ENCODE results near the gene IPCEF1.
A peak's percentile ranks its signal among the peaks of the same experiment; 100 is the strongest.
"Not testable (repeated sequence)": the region's sequence is repeated elsewhere in the genome, so short reads cannot be mapped to it uniquely, and the experiment has no call there.

Gene IPCEF1

GRCh38 chr6:154334147-154334546 is 22.5 kb downstream of the IPCEF1 start:
- not testable (repeated sequence) for DNase-seq (ENCODE audit: low spot score)

GRCh38 chr6:154331750-154332149 is 24.9 kb downstream of the IPCEF1 start:
- DNase-seq (ENCODE audit: low spot score), result no peak

- DNase-seq (ENCODE audit: low spot score), result no peak
Measured at GRCh38 chr6:154329350-154330170, 27.0 kb downstream of the IPCEF1 start.

DNA sequence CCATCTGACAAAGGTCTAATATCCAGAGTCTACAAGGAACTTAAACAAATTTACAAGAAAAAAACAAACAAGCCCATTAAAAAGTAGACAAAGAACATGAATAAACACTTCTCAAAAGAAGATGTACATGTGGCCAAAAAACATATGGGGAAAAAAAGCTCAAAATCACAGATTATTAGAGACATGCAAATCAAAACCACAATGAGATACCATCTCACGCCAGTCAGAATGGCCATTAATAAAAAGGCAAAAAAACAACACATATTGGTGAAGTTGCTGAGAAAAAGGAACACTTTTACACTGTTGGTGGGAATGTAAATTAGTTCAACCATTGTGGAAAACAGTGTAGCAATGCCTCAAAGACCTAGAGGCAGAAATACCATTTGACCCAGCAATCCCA is 29.3 kb downstream of the IPCEF1 start:
- not testable (repeated sequence) for DNase-seq (ENCODE audit: low spot score)

- no peak for DNase-seq (ENCODE audit: low spot score)
Measured at GRCh38 chr6:154325142-154325541, 31.5 kb downstream of the IPCEF1 start.

GRCh38 chr6:154320181-154320580 is 36.4 kb downstream of the IPCEF1 start:
- DNase-seq (ENCODE audit: low spot score), result no peak

DNA sequence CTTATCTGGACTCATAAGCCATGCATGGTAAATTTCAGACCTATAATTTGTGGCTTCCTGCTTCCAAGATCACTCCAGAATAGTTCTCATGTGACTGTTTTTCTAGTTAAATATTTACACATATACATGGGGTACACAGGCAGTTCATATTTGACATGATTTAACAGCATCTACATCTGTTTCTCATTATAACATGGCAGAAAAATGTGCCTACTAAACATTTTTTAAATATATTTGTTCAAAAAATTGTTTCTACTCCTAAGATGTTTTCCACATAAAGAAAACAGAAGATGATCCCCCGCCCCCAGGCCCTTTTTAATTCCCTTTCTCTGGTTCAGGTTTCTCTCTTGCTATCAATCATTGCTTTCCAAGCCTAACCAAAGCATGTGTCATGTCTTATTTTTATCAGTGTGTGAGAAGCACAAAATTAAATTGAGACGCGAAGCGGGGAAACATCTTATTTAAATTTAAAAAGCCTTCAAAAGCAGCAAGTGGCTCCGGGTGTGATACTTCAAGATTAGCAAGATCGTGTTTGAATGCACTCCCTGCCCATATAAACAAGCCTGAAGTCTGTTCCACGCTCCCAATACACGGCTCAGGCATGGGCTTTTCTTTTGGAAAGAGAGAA is 37.3 kb downstream of the IPCEF1 start:
- peak; percentile 34 for DNase-seq (ENCODE audit: low spot score)

DNA sequence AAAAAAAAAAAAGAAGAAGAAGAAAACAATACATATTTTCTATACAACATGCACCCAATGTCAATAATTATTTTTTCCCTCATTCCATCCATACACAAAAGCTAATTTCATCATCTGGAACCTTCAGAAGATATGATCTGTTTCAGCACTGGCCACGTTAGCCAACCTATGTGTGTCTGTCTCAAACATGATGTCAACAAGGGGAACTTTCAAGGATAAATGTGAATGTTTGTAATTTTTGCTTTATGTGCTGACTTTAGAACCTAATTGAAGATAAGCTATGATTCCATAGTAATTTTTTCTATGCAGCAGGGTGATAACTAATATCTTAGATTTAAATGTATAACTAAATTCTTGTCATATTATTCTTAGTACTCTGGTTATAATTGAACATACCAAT is 37.9 kb downstream of the IPCEF1 start:
- DNase-seq (ENCODE audit: low spot score), result no peak

GRCh38 chr6:154316131-154316530 is 40.5 kb downstream of the IPCEF1 start:
- no peak for DNase-seq (ENCODE audit: low spot score)

- no peak for DNase-seq (ENCODE audit: low spot score)
Measured at GRCh38 chr6:154314084-154314483, 42.5 kb downstream of the IPCEF1 start.

GRCh38 chr6:154308986-154309385 is 47.6 kb downstream of the IPCEF1 start:
- DNase-seq (ENCODE audit: low spot score), result no peak

GRCh38 chr6:154307696-154308425 is 48.7 kb downstream of the IPCEF1 start:
- DNase-seq (ENCODE audit: low spot score), result no peak

DNA sequence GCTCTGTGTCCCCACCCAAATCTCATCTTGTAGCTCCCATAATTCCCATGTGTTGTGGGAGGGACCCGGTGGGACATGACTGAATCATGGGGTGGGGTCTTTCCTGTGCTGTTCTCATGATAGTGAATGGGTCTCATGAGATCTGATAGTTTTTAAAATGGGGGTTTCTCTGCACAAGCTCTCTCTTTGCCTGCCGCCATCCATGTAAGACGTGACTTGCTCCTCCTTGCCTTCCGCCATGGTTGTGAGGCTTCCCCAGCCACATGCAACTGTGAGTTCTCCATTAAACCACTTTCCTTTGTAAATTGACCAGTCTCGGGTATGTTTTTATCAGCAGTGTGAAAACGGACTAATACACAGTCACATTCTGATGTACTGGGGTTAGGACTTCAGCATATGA is 49.5 kb downstream of the IPCEF1 start:
- DNase-seq (ENCODE audit: low spot score), result not testable (repeated sequence)

DNA sequence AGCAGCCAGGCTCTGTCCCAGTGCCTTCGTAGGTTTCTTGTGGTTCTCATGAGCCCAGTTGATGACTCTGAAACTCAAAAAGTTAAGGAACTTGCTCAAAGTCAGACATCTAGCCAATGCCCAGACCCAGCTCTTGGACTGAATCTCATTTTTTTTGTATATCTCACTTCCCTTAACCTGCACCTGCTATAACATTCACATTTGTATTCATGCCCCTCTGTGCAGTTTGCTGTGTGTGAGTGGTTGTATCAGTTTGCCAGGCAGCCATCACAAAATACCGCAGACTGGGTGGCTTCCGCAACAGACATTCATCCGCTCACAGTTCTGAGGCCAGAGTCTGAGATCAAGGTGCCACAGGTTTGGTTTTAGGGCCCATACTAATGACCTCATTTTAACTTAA is 49.9 kb downstream of the IPCEF1 start:
- no peak for DNase-seq (ENCODE audit: low spot score)

DNA sequence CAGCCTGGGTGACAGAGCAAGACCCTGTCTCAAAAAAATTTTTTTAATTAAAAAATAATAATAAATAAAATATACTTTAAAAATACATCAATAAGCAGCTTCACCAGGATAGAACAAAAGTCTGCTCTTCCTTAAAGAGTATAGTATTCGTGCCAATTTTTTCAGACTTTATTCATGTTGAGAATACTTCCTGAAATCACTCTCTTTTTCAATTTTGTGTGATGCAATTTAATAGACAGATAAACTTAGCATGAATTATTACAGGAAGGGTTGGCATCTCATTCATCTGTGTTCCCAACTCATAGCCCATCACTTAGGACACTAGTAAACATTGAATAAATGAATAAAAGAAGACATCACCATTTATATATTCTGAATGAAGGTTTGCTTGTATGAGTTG is 52.4 kb downstream of the IPCEF1 start:
- DNase-seq (ENCODE audit: low spot score), result no peak

DNA sequence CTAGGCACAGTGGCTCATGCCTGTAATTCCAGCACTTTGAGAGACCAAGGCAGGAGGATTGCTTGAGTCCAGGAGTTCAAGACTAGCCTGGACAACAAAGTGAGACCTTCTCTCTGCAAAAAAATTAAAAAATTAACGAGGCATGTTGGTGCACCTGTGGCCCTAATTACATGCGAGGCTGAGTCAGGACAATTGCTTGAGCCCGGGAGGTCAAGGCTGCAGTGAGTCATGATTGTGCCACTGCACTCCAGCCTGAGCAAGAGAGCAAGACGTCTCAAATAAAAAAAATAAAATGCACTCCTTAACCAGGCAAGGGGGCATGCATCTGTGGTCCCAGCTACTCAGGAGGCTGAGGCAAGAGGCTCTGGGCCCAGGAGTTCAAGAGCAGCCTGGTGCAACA is 53.0 kb downstream of the IPCEF1 start:
- not testable (repeated sequence) for DNase-seq (ENCODE audit: low spot score)

DNA sequence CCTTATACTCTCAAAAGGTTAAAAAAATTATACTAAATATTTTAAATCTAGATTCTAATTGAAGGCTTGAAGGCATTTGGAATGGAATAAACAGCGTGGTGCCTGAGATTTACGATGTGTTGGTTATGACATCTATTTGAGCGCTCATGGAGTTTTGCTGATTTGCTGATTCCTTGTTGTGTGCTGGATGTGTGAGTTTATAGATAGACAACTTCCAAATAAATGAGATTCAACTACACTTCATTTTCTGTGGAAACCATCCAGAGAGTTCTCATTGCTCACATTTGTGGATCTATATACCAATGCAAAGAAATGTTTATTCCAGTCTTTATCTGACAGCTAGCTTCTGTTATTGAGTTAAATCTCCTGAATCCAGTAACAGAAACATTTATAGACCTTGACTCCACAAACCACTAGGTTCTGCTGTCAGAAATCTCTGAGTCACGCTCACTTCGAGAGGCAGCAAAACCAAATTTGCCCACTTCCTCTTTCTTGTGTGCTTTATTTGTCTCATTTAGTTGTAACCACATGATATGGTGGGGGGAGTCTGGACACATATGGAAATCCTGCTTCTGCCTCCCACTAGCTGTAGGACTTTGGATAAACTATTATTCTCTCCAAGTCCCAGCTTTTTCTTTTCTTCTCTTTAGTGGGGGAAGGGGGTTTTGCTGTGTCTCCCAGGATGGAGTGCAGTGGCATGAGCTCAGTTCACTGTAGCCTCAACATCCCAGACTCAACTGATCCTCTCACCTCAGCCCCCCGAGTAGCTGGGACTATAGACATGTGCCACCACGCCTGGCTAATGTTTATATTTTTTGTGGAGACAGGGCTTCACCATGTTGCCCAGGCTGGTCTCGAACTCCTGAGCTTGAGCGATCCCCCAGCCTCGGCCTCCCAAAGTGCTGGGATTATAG is 54.5 kb downstream of the IPCEF1 start:
- peak; percentile 24 for DNase-seq (ENCODE audit: low spot score)

DNA sequence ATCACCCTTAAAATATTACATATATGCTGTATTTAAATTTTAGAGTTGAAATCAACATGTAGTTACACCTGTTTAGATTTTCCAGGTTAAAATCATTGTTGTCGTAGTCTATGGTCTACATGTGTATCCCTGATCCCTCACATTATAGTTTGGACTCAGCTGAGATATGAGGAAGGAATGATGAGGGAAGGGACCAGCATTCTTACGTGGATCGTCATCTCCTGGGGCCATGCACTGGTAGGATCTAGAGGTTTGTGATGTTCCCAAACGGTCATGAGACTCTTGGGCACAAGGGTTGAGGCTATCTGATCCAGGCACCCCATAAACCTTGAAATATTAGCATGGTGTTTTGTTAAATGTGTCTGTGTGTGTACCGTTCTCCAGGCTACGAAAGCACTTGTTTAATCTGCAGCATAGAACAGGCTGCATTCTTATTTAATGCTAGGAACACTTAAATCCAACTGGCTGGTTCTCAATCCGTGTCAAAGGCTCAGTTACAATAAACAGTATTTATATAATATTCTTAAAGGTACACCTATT is 55.4 kb downstream of the IPCEF1 start:
- no peak for DNase-seq (ENCODE audit: low spot score)

GRCh38 chr6:154298297-154298696 is 58.3 kb downstream of the IPCEF1 start:
- no peak for DNase-seq (ENCODE audit: low spot score)

- DNase-seq (ENCODE audit: low spot score), result no peak
Measured at GRCh38 chr6:154297721-154298120, 58.9 kb downstream of the IPCEF1 start.

DNA sequence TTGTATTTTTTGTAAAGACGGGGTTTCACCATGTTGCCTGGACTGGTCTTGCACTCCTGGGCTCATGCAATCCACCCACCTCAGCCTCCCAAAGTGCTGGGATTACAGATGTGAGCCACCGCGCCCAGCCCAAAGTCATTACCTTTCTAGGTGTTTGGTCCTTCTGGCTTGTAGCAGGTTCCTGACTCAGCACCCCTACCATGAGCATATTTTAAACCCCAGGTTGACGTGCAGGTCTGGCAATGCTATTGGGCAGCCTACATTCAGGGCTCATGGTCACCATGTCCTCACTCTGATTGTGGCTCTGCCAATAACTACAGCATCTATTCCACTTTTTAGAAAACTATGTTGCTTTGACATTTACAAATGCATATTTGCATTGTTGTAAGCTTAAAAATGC is 59.4 kb downstream of the IPCEF1 start:
- DNase-seq (ENCODE audit: low spot score), result no peak

DNA sequence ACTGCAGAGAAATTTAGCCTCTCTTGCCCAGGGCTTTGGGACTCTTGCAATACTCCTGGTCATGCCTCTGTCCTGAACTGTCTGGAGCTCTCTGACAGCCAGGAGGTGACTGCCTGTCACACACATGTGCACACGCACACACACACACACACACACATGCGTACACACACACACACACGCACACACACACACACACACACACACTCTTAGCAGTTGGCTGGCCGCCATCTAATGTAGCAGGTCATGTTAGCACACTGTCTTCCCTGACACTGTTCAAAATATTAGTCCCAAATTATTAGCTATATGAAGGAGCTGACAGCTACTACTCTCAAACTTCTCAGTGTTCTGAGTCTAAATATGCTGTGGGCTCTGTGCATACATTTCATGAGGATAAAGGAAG is 60.9 kb downstream of the IPCEF1 start:
- DNase-seq (ENCODE audit: low spot score), result no peak
